GM12878 (cell line): ENCODE results near the gene GLA. TPM values are rescaled to one million over a fixed set of nuclear protein-coding genes. Genes with fewer than 3 reads are reported as not detected.

Source experiments
- EP300 ChIP-seq, 2 experiments: fragments of 150-350 bp in 1 of 2; IDR thresholded peaks; 2 replicates each; pipeline ENCODE4 v1.6.1; 2011 to 2012; ENCODE audit warnings: low read depth in 2 of 2, low read length in 2 of 2, borderline replicate concordance in 1 of 2, improper control_type of control experiment in 1 of 2, inconsistent platforms in 1 of 2; ENCODE audit not compliant: control insufficient read depth in 1 of 2
- GABPA ChIP-seq: IDR thresholded peaks from 2 replicates; pipeline ENCODE4 v1.6.1; 2014; ENCODE audit warnings: antibody characterized with exemption, low read depth, mild to moderate bottlenecking, inconsistent platforms
- NKRF ChIP-seq: fragments of 450-650 bp; conservative IDR thresholded peaks from 2 replicates; pipeline ENCODE4 v1.6.1; 2017; ENCODE audit warnings: mild to moderate bottlenecking, moderate library complexity
- NR2F1 ChIP-seq: fragments of 450-650 bp; conservative IDR thresholded peaks from 2 replicates; pipeline ENCODE4 v1.6.1; 2017; ENCODE audit warnings: mild to moderate bottlenecking
- RB1 ChIP-seq: fragments of 450-650 bp; formaldehyde crosslinking; IDR thresholded peaks from 2 replicates; pipeline ENCODE4 v1.6.1; 2017; ENCODE audit warnings: mild to moderate bottlenecking, borderline replicate concordance
- SKIL ChIP-seq: fragments of 450-650 bp; IDR thresholded peaks from 2 replicates; pipeline ENCODE4 v1.6.1; 2017; ENCODE audit warnings: mild to moderate bottlenecking, low read depth, inconsistent platforms; ENCODE audit not compliant: poor library complexity, severe bottlenecking
- YBX1 ChIP-seq: fragments of 450-650 bp; IDR thresholded peaks from 2 replicates; pipeline ENCODE4 v1.6.1; 2016; ENCODE audit warnings: antibody characterized with exemption
- polyA plus RNA-seq, 11 experiments: library from polyadenylated mRNA; depleted of rRNA in 4 of 11; unstranded in 6 of 11; stranded (reverse) in 5 of 11; fragments of >200 nt; fragmentation: Nextera tagmentation in 4 of 11; fragmentation: Illumina TruSeq in 1 of 11; extraction: Ambion mirVana in 4 of 11; extraction: Trizol in 1 of 11; gene quantifications; 1 replicate in 1 of 11; 2 replicates in 10 of 11; pipeline versions ENCODE4 v1.2.1 to v1.2.3, GENCODE V29; 2011 to 2016; ENCODE audit warnings: inconsistent platforms in 2 of 11, missing spikeins in 2 of 11, low read depth in 1 of 11
- total RNA-seq, 4 experiments: library from RNA; depleted of rRNA in 3 of 4; stranded (reverse); fragments of >200 nt in 3 of 4; fragmentation: Illumina TruSeq in 1 of 4; extraction: Trizol in 1 of 4; gene quantifications; 2 replicates each; pipeline versions ENCODE4 v1.2.1 to v1.2.3, GENCODE V29; 2013 to 2021
- TF ChIP-seq, protein P1 (sequence below): fragments of 450-650 bp; IDR thresholded peaks from 2 replicates; pipeline ENCODE4 v1.6.1; 2017; ENCODE audit warnings: antibody characterized with exemption, mild to moderate bottlenecking, moderate library complexity
- TF ChIP-seq, protein P2 (sequence below): fragments of 450-650 bp; formaldehyde crosslinking; IDR thresholded peaks from 2 replicates; pipeline ENCODE4 v1.4.0; 2022; ENCODE audit warnings: mild to moderate bottlenecking, moderate library complexity

Gene GLA
- total and polyA plus RNA-seq, 10 of the 15 experiments (the other 5 are each of a cell fraction or from before 2014, with no cell fraction given): 23.8 to 66.4 (median 29.1) TPM

- TF ChIP-seq SKIL (no peak), RB1 (no peak), NKRF (no peak), YBX1 (no peak), EP300 (IDR thresholded peaks at IDR 0.05; ENCODE audit: borderline replicate concordance in 1 of 2, control insufficient read depth in 1 of 2, low read depth in 2 of 2, low read length in 2 of 2) (no peak), NR2F1 (no peak), GABPA (no peak)
- TF ChIP-seq, protein P1, sequence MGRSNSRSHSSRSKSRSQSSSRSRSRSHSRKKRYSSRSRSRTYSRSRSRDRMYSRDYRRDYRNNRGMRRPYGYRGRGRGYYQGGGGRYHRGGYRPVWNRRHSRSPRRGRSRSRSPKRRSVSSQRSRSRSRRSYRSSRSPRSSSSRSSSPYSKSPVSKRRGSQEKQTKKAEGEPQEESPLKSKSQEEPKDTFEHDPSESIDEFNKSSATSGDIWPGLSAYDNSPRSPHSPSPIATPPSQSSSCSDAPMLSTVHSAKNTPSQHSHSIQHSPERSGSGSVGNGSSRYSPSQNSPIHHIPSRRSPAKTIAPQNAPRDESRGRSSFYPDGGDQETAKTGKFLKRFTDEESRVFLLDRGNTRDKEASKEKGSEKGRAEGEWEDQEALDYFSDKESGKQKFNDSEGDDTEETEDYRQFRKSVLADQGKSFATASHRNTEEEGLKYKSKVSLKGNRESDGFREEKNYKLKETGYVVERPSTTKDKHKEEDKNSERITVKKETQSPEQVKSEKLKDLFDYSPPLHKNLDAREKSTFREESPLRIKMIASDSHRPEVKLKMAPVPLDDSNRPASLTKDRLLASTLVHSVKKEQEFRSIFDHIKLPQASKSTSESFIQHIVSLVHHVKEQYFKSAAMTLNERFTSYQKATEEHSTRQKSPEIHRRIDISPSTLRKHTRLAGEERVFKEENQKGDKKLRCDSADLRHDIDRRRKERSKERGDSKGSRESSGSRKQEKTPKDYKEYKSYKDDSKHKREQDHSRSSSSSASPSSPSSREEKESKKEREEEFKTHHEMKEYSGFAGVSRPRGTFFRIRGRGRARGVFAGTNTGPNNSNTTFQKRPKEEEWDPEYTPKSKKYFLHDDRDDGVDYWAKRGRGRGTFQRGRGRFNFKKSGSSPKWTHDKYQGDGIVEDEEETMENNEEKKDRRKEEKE: no peak
- TF ChIP-seq, protein P2, sequence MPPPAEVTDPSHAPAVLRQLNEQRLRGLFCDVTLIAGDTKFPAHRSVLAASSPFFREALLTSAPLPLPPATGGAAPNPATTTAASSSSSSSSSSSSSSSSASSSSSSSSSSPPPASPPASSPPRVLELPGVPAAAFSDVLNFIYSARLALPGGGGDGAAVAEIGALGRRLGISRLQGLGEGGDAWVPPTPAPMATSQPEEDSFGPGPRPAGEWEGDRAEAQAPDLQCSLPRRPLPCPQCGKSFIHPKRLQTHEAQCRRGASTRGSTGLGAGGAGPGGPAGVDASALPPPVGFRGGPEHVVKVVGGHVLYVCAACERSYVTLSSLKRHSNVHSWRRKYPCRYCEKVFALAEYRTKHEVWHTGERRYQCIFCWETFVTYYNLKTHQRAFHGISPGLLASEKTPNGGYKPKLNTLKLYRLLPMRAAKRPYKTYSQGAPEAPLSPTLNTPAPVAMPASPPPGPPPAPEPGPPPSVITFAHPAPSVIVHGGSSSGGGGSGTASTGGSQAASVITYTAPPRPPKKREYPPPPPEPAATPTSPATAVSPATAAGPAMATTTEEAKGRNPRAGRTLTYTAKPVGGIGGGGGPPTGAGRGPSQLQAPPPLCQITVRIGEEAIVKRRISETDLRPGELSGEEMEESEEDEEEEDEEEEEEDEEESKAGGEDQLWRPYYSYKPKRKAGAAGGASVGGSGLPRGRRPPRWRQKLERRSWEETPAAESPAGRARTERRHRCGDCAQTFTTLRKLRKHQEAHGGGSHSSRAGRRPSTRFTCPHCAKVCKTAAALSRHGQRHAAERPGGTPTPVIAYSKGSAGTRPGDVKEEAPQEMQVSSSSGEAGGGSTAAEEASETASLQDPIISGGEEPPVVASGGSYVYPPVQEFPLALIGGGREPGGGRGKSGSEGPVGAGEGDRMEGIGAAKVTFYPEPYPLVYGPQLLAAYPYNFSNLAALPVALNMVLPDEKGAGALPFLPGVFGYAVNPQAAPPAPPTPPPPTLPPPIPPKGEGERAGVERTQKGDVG (CRISPR knock-in tag): no peak
Measured at GRCh38 chrX:101362757-101363156, 45.0 kb downstream of the GLA start (continued).
